ENCODE measurements around the gene CEMIP2.
A peak's percentile ranks its signal among the peaks of the same experiment; 100 is the strongest.

The CEMIP2 gene

DNA sequence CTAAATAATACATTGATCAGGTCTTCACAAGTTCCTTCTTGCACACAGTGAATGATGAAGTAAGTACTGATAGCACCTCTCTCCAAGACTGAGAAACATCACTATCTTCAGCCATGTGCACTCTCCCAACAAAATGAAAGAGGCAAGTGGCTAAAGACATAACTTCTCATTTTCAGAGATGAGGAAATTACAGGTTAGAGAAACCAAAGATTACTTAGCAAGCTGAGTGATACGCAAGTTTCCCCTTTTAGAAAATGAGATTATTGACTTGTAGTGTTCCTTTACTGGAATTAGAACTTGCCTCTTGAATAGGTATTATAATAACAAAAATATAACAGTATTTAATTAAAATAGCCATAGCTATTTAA is 21.6 kb downstream of the CEMIP2 start:
- DNase-seq, result no peak

DNA sequence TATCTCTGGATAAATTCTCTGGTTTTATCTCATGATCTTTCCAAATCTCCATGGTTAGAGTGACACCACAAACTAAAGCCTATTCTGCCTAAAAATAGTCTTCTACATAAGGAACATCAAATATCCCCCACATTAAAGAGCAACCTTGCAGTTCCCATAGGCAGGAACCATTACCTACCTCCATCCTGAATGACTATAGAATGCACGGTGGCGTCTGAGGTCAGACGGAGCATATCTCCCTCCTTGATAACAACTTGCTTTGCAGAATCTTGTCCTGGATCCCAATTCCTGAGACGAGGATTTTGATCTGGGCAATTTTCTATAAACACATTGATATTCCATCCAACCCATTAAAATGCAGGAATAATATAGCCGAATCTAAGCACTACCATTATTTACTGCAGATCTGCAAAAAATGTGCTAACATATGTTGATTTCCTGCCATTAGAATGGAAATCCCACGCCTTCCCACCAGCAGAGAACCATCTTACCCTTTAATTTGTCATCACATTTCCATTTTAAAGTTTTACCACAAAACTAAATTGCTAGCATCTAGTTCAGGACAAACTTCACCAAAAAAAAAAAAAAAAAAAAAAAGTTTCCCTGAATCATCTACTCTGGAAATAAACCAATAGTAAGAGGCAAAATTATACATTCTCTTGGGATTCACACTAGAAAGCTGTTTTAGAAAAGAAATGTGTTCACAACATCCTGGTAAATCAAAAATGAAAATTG is 22.1 kb downstream of the CEMIP2 start:
- no peak for DNase-seq

DNA sequence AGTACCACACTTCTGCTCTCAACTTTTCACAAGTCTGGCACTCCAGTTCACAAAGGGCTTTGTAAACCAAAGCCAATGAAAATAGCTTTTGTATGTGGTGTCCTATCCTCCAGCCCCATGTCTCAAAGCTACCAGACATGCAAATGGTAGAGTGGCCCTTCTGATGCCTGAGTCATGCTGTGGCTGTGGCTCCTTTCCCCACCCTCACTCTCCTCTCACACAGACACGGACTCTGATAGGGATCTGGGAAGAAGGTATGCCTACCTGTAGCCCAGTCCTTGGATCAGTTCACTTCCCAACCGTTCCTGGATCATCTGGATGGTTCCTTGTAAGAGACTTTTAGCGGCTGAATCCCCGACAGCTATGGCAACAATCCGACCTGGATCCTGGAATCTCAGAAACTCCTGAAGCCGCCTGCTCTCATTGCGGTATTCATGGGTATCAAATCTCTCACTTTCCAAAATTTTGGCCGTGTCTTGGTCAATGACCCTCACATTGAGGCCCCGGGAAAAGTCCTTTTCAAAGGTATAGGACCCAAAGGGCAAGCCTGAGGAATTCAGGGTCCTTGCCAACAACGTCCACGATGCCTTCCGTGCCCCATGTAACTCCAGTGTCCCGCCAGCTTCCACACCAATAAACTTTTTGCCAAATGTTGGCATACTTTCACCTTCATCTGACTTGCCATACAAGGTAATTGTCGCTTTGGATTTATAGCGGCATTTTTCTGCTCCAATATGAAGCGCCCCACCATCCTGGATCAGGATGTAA is 23.4 kb downstream of the CEMIP2 start:
- no peak for DNase-seq

DNA sequence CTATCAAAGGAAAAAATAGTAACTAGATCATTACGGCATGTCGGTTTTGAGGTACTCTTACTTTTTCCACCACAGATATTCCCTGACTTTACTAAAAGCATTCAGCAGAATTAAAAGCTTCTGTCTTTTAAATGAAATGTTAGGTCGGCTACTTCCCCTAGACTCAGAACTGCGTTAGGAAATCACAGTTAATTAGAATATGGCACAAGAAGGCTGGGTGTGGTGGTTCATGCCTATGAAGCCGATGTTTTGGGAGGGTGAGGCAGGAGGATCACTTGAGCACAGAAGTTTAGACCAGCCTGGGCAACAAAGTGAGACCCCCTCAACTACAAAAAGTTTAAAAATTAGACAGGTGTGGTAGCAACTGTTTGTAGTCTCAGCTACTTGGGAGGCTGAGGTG is 24.4 kb downstream of the CEMIP2 start:
- DNase-seq, result no peak

DNA sequence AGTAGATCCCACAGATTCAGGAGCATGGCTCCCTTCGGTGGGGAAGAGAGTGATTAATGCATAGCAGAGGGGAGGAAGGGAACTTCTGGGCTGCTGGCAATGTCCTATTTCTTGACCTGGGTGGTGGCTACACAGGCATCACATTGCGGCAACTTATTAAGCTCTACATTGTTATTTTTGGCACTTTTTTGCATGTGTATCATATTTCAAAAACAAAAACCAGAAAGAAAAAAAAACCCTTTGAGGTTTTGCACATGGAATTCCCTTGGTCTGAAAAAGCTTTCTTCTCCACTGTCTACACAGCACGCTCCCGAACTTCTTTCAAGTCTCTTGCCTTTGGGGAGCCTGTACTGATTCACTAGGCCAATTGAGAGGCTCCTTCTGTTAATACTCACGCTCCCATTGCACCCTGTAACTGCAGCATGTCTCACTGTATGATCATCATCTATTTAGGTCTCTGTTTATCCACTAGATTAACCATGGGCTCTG is 25.1 kb downstream of the CEMIP2 start:
- no peak for DNase-seq

DNA sequence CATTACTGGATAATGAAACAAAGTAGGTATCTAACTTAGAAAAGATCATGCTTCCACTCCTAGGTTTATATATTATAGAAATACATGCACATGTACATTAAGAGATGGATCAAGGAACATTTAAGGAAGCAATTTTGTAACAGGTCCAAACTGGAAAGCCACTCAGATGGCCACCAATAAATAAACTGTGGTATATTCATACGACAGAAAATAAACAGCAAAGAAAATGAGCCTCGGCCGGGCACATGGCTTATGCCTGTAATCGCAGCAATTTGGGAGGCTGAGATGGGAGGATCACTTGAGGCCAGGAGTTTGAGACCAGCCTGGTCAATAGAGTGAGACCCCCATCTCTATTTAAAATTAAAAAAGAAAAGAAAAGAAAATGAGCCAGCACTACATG is 25.6 kb downstream of the CEMIP2 start:
- no peak for DNase-seq

DNA sequence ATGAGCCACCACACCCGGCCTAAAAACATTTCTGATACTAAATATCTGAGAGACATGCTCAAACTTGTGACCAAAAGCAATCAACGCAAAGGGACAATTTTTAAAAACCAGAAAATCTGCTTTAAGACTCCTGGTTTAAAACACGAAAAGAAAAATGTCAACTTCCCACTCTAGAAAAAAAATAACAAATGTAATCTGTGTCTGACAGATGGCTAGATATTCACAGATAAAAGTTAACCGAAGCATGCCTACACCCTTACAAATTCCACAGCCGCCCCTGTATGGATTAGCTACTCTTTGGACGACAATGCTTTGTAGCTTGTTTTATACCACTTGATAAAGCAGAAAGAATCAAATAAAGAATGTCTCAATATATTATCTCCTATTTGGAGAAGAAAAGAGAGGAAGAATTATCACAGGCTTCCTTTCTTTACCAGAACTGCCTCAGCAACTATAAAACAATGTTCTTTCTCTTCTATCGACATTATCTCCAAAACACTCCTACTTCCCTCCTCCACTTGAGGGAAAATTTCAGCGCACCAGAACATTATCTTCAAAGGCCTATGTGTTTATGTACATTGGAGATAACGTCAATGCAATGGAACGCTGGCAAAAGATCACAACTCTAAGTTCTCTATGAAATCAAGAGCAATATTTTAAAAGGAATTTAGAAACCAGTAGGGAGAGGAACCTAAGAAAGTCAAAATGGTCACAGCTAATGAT is 26.2 kb downstream of the CEMIP2 start:
- no peak for DNase-seq

- no peak for DNase-seq
Observed at GRCh38 chr9:71740199-71740598, 28.1 kb downstream of the CEMIP2 start.

- DNase-seq, result no peak
Observed at GRCh38 chr9:71737455-71737854, 30.9 kb downstream of the CEMIP2 start.

- no peak for DNase-seq
Observed at GRCh38 chr9:71736236-71736635, 32.1 kb downstream of the CEMIP2 start.

GRCh38 chr9:71734950-71735349 is 33.4 kb downstream of the CEMIP2 start:
- DNase-seq, result no peak

- no peak for DNase-seq
Observed at GRCh38 chr9:71733176-71733575, 35.1 kb downstream of the CEMIP2 start.

DNA sequence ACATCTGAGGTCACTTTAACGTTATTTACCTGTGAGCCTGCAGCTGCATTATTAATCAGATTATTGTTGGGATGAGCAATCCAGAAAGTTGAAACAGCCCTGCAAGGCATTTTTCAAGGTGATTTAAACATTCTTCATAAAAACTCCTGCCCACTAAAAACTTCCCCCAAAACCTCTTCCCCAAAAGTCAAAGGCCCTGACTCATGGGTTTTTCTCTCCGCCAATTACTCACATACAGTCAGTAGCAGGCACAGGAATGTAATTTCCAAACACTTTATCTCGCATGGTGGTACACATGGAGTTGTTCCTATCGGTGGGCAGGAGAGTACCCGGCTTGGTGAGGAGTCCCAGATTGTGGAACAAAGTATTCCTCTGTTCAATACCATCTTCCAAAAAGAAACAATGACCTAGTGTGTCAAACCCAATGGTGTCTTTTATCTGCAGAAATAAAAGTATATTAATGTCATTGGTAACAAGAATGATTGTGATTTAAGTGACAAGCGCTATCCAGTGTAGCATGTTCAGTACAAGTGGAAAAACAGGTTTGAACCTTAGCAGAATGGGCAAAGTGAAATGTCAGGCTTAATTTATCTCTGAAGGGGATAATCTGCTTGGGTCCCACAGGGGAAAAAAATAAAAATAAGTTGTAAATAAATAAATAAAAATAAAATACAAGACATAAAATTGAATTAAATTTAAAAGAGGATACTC is 38.3 kb downstream of the CEMIP2 start:
- DNase-seq, result no peak

- no peak for DNase-seq
Observed at GRCh38 chr9:71726723-71727122, 41.6 kb downstream of the CEMIP2 start.

GRCh38 chr9:71725590-71726338 is 42.5 kb downstream of the CEMIP2 start:
- no peak for DNase-seq

- DNase-seq, result no peak
Observed at GRCh38 chr9:71721855-71722254, 46.5 kb downstream of the CEMIP2 start.

- peak in 1 of 6 experiments; percentile 38 for DNase-seq
Observed at GRCh38 chr9:71719562-71719961, 48.8 kb downstream of the CEMIP2 start.

DNA sequence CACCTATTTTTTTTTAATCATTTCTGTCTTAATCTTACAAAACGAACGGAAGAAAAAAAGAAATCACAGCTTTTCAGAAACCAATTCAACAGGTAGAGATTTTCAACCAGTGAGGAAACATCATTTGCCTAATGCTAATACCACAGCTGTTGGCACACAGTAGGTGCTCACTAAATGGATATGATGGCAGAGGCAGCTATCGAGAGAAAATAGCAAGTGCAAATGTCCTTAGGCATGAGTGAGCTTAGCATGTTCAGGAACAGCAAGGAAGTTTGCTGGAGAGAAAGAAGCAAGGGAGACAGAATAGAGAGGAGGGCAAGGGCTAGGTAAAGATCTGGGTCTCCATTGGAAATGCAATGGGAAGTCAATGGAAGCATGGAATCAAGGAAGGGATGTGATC is 49.2 kb downstream of the CEMIP2 start:
- no peak for DNase-seq

- DNase-seq, result no peak
Observed at GRCh38 chr9:71716138-71716909, 52.0 kb downstream of the CEMIP2 start.

GRCh38 chr9:71710856-71711255 is 57.5 kb downstream of the CEMIP2 start:
- DNase-seq, result no peak

- DNase-seq, result no peak
Observed at GRCh38 chr9:71710201-71710600, 58.1 kb downstream of the CEMIP2 start.

GRCh38 chr9:71709384-71709783 is 58.9 kb downstream of the CEMIP2 start:
- no peak for DNase-seq

All from stimulated activated naive CD4-positive, alpha-beta T cell (primary cell).